GM10266 (cell line): ENCODE measurements around the gene DOCK4.

Experiments
- DNase-seq: peaks from one replicate; pipeline ENCODE4 v3.0.0; 2012; ENCODE audit errors: extremely low spot score
- CTCF ChIP-seq: IDR thresholded peaks from 2 replicates; pipeline ENCODE4 v1.5.1; 2012; ENCODE audit warnings: mild to moderate bottlenecking, low read depth; ENCODE audit not compliant: control insufficient read depth, insufficient read depth; ENCODE audit errors: missing control alignments

Gene DOCK4

GRCh38 chr7:111681242-111681641, 525.0 kb downstream of the DOCK4 start:
- no peak for TF ChIP-seq CTCF
- DNase-seq = no peak

GRCh38 chr7:111678986-111679385, 527.2 kb downstream of the DOCK4 start:
- no peak for DNase-seq
- TF ChIP-seq CTCF = no peak

GRCh38 chr7:111678281-111678680, 527.9 kb downstream of the DOCK4 start:
- no peak for DNase-seq
- no peak for TF ChIP-seq CTCF

- TF ChIP-seq CTCF = no peak
- DNase-seq = no peak
Measured at GRCh38 chr7:111677848-111678247, 528.4 kb downstream of the DOCK4 start.

GRCh38 chr7:111676811-111677210, 529.4 kb downstream of the DOCK4 start:
- DNase-seq = no peak
- no peak for TF ChIP-seq CTCF
